Progenitor cell of endocrine pancreas (in vitro differentiated cells): ENCODE data around the gene NLGN1. TPM values are rescaled to one million over a fixed set of nuclear protein-coding genes. Genes with fewer than 3 reads are reported as not detected.

Experiments used
- DNase-seq: peaks from one replicate; pipeline ENCODE4 v3.0.0; 2021; ENCODE audit warnings: low spot score; ENCODE audit not compliant: unreplicated experiment
- H3K27ac Mint-ChIP-seq: 2 replicates; pipeline ENCODE4 v1.8.0; 2021; ENCODE audit warnings: mild to moderate bottlenecking, moderate library complexity, mixed read lengths
- H3K27me3 Mint-ChIP-seq: 2 replicates; pipeline ENCODE4 v1.8.0; 2021; ENCODE audit warnings: mixed read lengths
- H3K36me3 Mint-ChIP-seq: 2 replicates; pipeline ENCODE4 v1.8.0; 2022; ENCODE audit warnings: mixed read lengths; ENCODE audit not compliant: insufficient read depth
- H3K4me1 Mint-ChIP-seq: 2 replicates; pipeline ENCODE4 v1.8.0; 2021; ENCODE audit warnings: low read depth, mixed read lengths
- H3K4me3 Mint-ChIP-seq: 2 replicates; pipeline ENCODE4 v1.8.0; 2021; ENCODE audit warnings: low read depth, mild to moderate bottlenecking, moderate library complexity, mixed read lengths
- H3K9me3 Mint-ChIP-seq: 2 replicates; pipeline ENCODE4 v1.8.0; 2021; ENCODE audit warnings: low read depth, mixed read lengths
- total RNA-seq: library from RNA; stranded (reverse); gene quantifications from 2 replicates; pipeline ENCODE4 v1.2.1, GENCODE V29; 2021
- TF ChIP-seq, protein P1 (sequence below): fragments of 200-600 bp; sonication (generic); IDR thresholded peaks from one replicate; pipeline ENCODE4 v1.5.0; 2021; ENCODE audit warnings: antibody characterized with exemption, mild to moderate bottlenecking; ENCODE audit not compliant: unreplicated experiment

The NLGN1 gene
- total RNA-seq, 1 donor from 2014 or later = 5.7 TPM

DNA sequence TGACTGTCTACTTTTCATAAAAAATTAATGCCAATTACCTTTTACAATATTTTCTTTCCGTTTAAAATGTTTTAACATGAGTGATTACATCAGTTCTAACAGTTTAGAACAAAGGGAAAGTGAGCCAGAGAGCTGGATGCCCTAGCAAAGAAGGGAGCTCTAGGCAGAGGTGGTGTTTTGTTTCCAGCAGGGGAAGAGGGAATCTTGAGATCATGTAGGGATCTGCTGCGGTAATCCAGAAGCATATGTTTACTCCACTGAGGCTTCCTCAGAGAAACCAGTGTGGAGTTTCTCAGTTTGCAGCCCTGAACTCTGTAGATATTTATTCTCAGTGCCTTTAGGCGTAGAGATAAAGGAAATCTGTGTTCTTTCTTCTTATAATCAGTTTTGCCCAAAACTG, 399.3 kb downstream of the NLGN1 start:
- Mint-ChIP-seq H3K4me1 (peaks cover 3% of the 10 kb centered on the region), H3K27me3 (peaks cover 16% of the 10 kb centered on the region), H3K27ac (no peak overlapping the region)

DNA sequence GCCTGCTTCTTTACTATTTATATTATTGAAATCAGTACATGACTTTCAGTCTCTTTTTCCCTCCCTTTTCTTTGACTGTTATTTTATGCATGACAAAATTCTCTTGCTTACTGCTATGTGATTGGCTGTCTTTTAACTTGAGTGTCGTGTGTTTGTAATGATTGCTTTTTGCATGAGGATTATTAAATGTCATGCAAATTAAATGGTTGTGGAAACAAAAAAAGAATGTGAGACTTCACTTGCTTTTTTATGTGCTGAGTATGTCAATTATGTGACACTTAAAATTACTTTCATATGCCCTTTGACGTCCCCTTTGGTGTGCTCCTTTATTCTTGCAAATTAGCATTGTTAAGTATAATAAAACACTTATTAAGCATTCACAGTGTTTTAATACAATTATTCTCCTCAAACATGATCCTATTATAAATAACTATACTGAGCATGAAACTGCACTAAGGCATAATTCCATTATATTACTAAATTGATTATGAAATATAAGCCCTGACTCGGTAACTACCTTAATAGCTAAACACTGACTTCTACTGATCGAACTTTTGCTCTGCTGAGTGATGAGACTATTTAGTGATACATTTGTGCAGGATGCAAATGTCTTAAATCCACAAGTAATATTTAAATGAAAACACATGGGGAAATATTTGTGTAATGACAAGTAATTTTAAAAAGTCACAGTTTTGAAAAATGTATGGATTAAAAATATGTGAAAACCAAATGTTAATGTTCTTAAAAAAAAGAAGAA, 401.7 kb downstream of the NLGN1 start:
- Mint-ChIP-seq H3K27me3 (no peaks in the 10 kb centered on the region), H3K36me3 (no peaks in the 10 kb centered on the region), H3K4me3 (no peak overlapping the region), H3K9me3 (no peaks in the 10 kb centered on the region), H3K27ac (no peak overlapping the region), H3K4me1 (no peaks in the 10 kb centered on the region)
- DNase-seq = no peak
- TF ChIP-seq, protein P1, sequence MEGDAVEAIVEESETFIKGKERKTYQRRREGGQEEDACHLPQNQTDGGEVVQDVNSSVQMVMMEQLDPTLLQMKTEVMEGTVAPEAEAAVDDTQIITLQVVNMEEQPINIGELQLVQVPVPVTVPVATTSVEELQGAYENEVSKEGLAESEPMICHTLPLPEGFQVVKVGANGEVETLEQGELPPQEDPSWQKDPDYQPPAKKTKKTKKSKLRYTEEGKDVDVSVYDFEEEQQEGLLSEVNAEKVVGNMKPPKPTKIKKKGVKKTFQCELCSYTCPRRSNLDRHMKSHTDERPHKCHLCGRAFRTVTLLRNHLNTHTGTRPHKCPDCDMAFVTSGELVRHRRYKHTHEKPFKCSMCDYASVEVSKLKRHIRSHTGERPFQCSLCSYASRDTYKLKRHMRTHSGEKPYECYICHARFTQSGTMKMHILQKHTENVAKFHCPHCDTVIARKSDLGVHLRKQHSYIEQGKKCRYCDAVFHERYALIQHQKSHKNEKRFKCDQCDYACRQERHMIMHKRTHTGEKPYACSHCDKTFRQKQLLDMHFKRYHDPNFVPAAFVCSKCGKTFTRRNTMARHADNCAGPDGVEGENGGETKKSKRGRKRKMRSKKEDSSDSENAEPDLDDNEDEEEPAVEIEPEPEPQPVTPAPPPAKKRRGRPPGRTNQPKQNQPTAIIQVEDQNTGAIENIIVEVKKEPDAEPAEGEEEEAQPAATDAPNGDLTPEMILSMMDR = no peak

More for the DNA sequence above, 399.3 kb downstream of the NLGN1 start:
- Mint-ChIP-seq H3K36me3 (no peaks in the 10 kb centered on the region), H3K4me3 (no peak overlapping the region), H3K9me3 (no peaks in the 10 kb centered on the region)
- DNase-seq = no peak
- TF ChIP-seq, protein P1 = no peak

DNA sequence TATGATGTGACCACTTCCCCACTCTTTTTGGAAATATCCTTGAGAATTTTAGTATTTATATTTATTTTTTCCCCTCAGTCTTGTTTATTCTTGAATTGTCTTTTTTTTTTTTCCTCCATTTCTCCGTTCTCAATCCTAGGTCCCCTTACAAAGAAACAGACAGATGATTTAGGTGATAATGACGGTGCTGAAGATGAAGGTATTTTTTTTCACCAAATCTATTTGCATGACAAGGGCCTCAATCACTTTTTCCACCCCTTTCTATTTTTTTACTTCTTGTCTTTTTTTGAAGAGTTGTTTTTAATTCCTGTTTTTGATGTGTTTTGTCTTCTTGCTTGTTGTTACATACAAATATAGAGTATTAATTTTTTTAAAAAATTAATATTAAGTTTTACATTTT, 402.6 kb downstream of the NLGN1 start:
- Mint-ChIP-seq H3K4me1 (no peaks in the 10 kb centered on the region), H3K9me3 (no peaks in the 10 kb centered on the region), H3K27me3 (no peaks in the 10 kb centered on the region), H3K4me3 (no peak overlapping the region), H3K27ac (peak overlapping the region; percentile 33), H3K36me3 (no peaks in the 10 kb centered on the region)
- no peak for DNase-seq
- TF ChIP-seq, protein P1 = no peak

DNA sequence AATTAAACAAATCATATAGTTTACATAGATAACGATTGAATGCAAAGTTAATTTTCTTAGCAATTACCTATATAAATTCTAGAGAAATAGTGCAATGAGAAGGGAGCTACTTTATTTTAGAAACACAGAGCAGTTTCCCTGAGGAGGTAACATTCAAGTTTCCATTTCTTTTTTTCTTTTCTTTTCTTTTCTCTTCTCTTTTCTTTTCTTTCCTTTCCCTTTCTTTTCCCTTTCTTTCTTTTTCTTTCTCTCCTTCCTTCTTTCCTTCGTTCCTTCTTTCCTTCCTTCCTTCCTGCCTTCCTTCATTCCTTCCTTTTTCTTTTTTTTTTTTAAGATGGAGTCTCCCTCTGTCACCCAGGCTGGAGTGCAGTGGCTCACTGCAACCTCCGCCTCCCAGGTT, 417.3 kb downstream of the NLGN1 start:
- Mint-ChIP-seq H3K9me3 (no peaks in the 10 kb centered on the region), H3K36me3 (no peaks in the 10 kb centered on the region), H3K27me3 (no peaks in the 10 kb centered on the region), H3K27ac (no peak overlapping the region), H3K4me3 (no peak overlapping the region), H3K4me1 (no peaks in the 10 kb centered on the region)
- no peak for DNase-seq
- TF ChIP-seq, protein P1 = no peak

DNA sequence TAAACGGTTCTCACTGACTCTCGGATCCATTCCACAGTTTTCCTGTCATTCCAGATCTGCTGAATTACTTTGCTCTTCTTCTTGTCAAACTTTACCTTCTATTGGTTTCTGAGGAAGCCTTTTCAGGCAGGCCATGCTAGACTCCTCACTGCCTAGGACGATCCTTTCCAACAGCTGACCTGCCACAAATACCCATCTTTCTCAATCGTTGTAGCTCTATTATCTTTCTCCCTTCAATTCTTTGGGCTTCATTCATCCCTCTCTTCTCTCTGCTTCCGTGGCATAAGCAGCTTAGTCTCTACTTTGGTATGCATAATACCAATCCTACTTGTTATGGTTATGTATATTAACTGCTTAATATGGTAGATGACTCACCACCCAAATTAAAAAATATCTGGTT, 421.8 kb downstream of the NLGN1 start:
- no peak overlapping the region for H3K4me3 Mint-ChIP-seq
- H3K9me3 Mint-ChIP-seq = no peaks in the 10 kb centered on the region
- H3K4me1 Mint-ChIP-seq = no peaks in the 10 kb centered on the region
- DNase-seq = no peak
- H3K27me3 Mint-ChIP-seq = no peaks in the 10 kb centered on the region
- no peaks in the 10 kb centered on the region for H3K36me3 Mint-ChIP-seq
- H3K27ac Mint-ChIP-seq = no peak overlapping the region
- TF ChIP-seq, protein P1 = no peak
